Endodermal cell (in vitro differentiated cells): ENCODE data around the gene SLC25A38. TPM values are rescaled to one million over a fixed set of nuclear protein-coding genes. Genes with fewer than 3 reads are reported as not detected.
"Not testable (repeated sequence)": the region's sequence is repeated elsewhere in the genome, so short reads cannot be mapped to it uniquely, and the experiment has no call there.

Experiments used
- DNase-seq: peaks from one replicate; pipeline ENCODE4 v3.0.0-alpha.2; 2017
- H3K27ac ChIP-seq: 2 replicates; pipeline ENCODE4 v1.5.1; 2013; ENCODE audit warnings: mild to moderate bottlenecking, low read depth, low read length, moderate library complexity
- H3K27me3 ChIP-seq: 2 replicates; pipeline ENCODE4 v1.6.1; 2013; ENCODE audit warnings: mild to moderate bottlenecking, low read length, moderate library complexity; ENCODE audit not compliant: insufficient read depth, control insufficient read depth, poor library complexity, severe bottlenecking
- H3K36me3 ChIP-seq: 2 replicates; pipeline ENCODE4 v1.7.0; 2013; ENCODE audit warnings: mild to moderate bottlenecking, low read length, moderate library complexity; ENCODE audit not compliant: control insufficient read depth, insufficient read depth
- H3K4me1 ChIP-seq: one replicate; pipeline ENCODE4 v1.7.0; 2013; ENCODE audit warnings: low read length; ENCODE audit not compliant: control insufficient read depth, insufficient read depth
- H3K4me3 ChIP-seq: 2 replicates; pipeline ENCODE4 v1.5.1; 2013; ENCODE audit warnings: mild to moderate bottlenecking, low read length, moderate library complexity
- H3K9ac ChIP-seq: 2 replicates; pipeline ENCODE4 v1.6.1; 2013; ENCODE audit warnings: mild to moderate bottlenecking, low read length, moderate library complexity; ENCODE audit not compliant: poor library complexity, severe bottlenecking; ENCODE audit errors: extremely low read depth
- H3K9me3 ChIP-seq: 2 replicates; pipeline ENCODE4 v1.6.1; 2013; ENCODE audit warnings: mild to moderate bottlenecking, low read length, moderate library complexity; ENCODE audit not compliant: control insufficient read depth
- H3K27ac Mint-ChIP-seq: 2 replicates; pipeline ENCODE4 v1.8.0; 2020; ENCODE audit warnings: mixed read lengths
- H3K27me3 Mint-ChIP-seq: 2 replicates; pipeline ENCODE4 v1.8.0; 2021; ENCODE audit warnings: mild to moderate bottlenecking, mixed read lengths; ENCODE audit not compliant: insufficient read depth
- H3K36me3 Mint-ChIP-seq: 2 replicates; pipeline ENCODE4 v1.8.0; 2020; ENCODE audit warnings: low read depth, mixed read lengths
- H3K4me1 Mint-ChIP-seq: 2 replicates; pipeline ENCODE4 v1.8.0; 2020; ENCODE audit warnings: mixed read lengths
- H3K4me3 Mint-ChIP-seq: 2 replicates; pipeline ENCODE4 v1.8.0; 2020; ENCODE audit warnings: mild to moderate bottlenecking, moderate library complexity, mixed read lengths
- H3K9me3 Mint-ChIP-seq: 2 replicates; pipeline ENCODE4 v1.8.0; 2020; ENCODE audit warnings: mild to moderate bottlenecking, mixed read lengths
- WGBS, 2 experiments: methylation state at CpG; one replicate each; pipeline versions ENCODE4 v1.1.5 to v1.1.7; 2013; ENCODE audit warnings: missing lambda C conversion rate in 2 of 2, mixed read lengths in 1 of 2; ENCODE audit not compliant: insufficient coverage in 1 of 2, insufficient read length in 1 of 2; 5-methylcytosine and 5-hydroxymethylcytosine counted together
- total RNA-seq, 2 donors: library from RNA; stranded (reverse); fragmentation: NEBNext Ultra II Directional in 1 of 2; extraction: Animal tissue kit (Norgen Biotek cat#: 25700) in 1 of 2; gene quantifications; 2 replicates in 1 of 2; 3 replicates in 1 of 2; pipeline ENCODE4 v1.2.1, GENCODE V29; 2021
- TF ChIP-seq, protein P1 (sequence below): fragments of 200-600 bp; sonication (generic); conservative IDR thresholded peaks from 2 replicates; pipeline ENCODE4 v1.5.0; 2021; ENCODE audit warnings: antibody characterized with exemption, mild to moderate bottlenecking

Gene SLC25A38
- total RNA-seq, 2 donors from 2014 or later, result 33.4 to 37.7 TPM

DNA sequence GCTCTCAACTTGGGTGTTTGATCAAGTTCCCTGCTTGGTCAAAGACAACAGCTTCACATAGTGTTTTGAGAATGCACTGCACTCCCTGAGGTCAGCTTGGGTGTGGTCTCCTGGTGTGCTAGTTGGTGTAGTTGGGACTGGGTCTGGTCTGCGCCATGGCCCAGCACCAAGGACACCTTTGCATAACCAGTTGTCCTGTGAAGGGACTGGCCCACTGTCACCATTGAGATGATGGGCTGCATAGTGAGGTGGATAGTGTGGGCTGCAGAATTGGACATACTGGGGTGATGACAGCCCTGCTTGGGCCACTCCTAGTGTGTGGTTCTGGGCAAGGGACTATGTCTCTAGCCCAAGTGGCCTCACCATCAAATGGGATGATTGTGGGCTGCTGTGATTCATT, 32.8 kb downstream of the SLC25A38 start:
- DNase-seq, result no peak
- Mint-ChIP-seq H3K27me3 (peaks cover 10% of the 10 kb centered on the region), H3K36me3 (peaks cover 29% of the 10 kb centered on the region), H3K27ac (peak overlapping the region; percentile 33), H3K4me1 (peaks cover 22% of the 10 kb centered on the region), H3K4me3 (no peak overlapping the region), H3K9me3 (no peaks in the 10 kb centered on the region)
- Histone ChIP-seq H3K27ac (no peak overlapping the region), H3K9me3 (no peaks in the 10 kb centered on the region), H3K36me3 (peaks cover 31% of the 10 kb centered on the region), H3K4me1 (peaks cover 9% of the 10 kb centered on the region), H3K4me3 (no peak overlapping the region), H3K27me3 (no peaks in the 10 kb centered on the region), H3K9ac (no peak overlapping the region)
- TF ChIP-seq, protein P1, sequence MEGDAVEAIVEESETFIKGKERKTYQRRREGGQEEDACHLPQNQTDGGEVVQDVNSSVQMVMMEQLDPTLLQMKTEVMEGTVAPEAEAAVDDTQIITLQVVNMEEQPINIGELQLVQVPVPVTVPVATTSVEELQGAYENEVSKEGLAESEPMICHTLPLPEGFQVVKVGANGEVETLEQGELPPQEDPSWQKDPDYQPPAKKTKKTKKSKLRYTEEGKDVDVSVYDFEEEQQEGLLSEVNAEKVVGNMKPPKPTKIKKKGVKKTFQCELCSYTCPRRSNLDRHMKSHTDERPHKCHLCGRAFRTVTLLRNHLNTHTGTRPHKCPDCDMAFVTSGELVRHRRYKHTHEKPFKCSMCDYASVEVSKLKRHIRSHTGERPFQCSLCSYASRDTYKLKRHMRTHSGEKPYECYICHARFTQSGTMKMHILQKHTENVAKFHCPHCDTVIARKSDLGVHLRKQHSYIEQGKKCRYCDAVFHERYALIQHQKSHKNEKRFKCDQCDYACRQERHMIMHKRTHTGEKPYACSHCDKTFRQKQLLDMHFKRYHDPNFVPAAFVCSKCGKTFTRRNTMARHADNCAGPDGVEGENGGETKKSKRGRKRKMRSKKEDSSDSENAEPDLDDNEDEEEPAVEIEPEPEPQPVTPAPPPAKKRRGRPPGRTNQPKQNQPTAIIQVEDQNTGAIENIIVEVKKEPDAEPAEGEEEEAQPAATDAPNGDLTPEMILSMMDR, result no peak
- WGBS, 2 experiments, result 92% methylated on average over 1 of the region's 1 CpG; no CpG with 5 or more reads in 1 of the 2 experiments

DNA sequence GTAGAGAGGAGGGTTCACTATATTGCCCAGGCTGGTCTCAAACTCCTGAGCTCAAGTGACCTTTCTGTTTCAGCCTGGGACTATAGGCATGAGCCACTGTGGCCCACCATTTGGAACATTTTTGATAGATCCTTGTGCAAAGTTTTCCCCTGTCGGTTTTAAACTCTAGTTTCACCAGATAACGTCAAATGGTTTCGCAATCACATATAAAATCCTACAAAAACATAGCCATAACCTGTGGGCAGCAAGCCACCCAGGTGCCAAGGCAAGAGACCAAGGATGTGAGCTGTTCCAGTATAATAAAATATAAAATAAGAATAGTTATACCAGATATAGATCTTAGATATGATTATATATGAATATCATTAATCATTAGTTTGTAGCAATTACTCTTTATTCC, 33.8 kb downstream of the SLC25A38 start:
- not testable (repeated sequence) for H3K27ac ChIP-seq, H3K27ac Mint-ChIP-seq, DNase-seq, H3K4me1 ChIP-seq, H3K9ac ChIP-seq, H3K4me3 Mint-ChIP-seq, H3K27me3 ChIP-seq, H3K9me3 ChIP-seq, H3K4me3 ChIP-seq, H3K9me3 Mint-ChIP-seq
- 74 to 83% methylated on average over 1 to 3 of the region's 3 CpGs for WGBS, 2 experiments
- Mint-ChIP-seq H3K36me3 (peaks cover 19% of the 10 kb centered on the region), H3K27me3 (peaks cover 10% of the 10 kb centered on the region), H3K4me1 (peaks cover 22% of the 10 kb centered on the region)
- peaks cover 21% of the 10 kb centered on the region for H3K36me3 ChIP-seq

GRCh38 chr3:39418556-39419225, 35.5 kb downstream of the SLC25A38 start:
- peaks cover 12% of the 10 kb centered on the region for H3K27me3 Mint-ChIP-seq
- H3K27ac Mint-ChIP-seq, result peak overlapping the region; percentile 74
- H3K9me3 ChIP-seq, H3K4me1 ChIP-seq, H3K27ac ChIP-seq, H3K36me3 ChIP-seq, DNase-seq, H3K36me3 Mint-ChIP-seq, H3K4me3 ChIP-seq, H3K27me3 ChIP-seq, H3K9ac ChIP-seq, H3K9me3 Mint-ChIP-seq: not testable (repeated sequence)
- peak overlapping the region; percentile 15 for H3K4me3 Mint-ChIP-seq
- H3K4me1 Mint-ChIP-seq, result peaks cover 22% of the 10 kb centered on the region
- WGBS, 2 experiments, result 38 to 75% methylated on average over 4 to 12 of the region's 14 CpGs

- Histone ChIP-seq H3K4me1 (peaks cover 9% of the 10 kb centered on the region), H3K36me3 (no peaks in the 10 kb centered on the region), H3K9me3 (no peaks in the 10 kb centered on the region), H3K4me3 (no peak overlapping the region), H3K27ac (no peak overlapping the region), H3K27me3 (no peaks in the 10 kb centered on the region), H3K9ac (no peak overlapping the region)
- H3K4me1 Mint-ChIP-seq, result peaks cover 22% of the 10 kb centered on the region
- TF ChIP-seq, protein P1, result no peak
- H3K36me3 Mint-ChIP-seq, result no peaks in the 10 kb centered on the region
- H3K4me3 Mint-ChIP-seq, result no peak overlapping the region
- no peak for DNase-seq
- H3K9me3 Mint-ChIP-seq, result no peaks in the 10 kb centered on the region
- no peak overlapping the region for H3K27ac Mint-ChIP-seq
- 92 to 94% methylated on average over 2 of the region's 2 CpGs for WGBS, 2 experiments
- peaks cover 12% of the 10 kb centered on the region for H3K27me3 Mint-ChIP-seq
These were observed 36.7 kb downstream of the SLC25A38 start for GRCh38 chr3:39419742-39420315.
